DND-41 (cell line): ENCODE data around the gene CACNA1D.

Source experiments
- ATAC-seq: fragments of 200-7000 bp; cut with Tn5 transposase; 3 replicates; pipeline ENCODE4 v1.9.1; 2021; ENCODE audit warnings: low read depth; ENCODE audit not compliant: insufficient read depth
- DNase-seq: peaks from one replicate; pipeline ENCODE4 v3.0.0-alpha.2; 2020
- H2AFZ ChIP-seq: 2 replicates; pipeline ENCODE4 v1.6.0; 2012; ENCODE audit warnings: low read depth, low read length
- H3K27ac ChIP-seq: 2 replicates; pipeline ENCODE4 v1.5.1; 2012; ENCODE audit warnings: low read length, inconsistent platforms
- H3K27me3 ChIP-seq: fragments of 200-600 bp; sonication (generic); 2 replicates; pipeline ENCODE4 v1.6.0; 2012; ENCODE audit warnings: low read length, mild to moderate bottlenecking, inconsistent platforms; ENCODE audit not compliant: insufficient read depth, poor library complexity
- H3K36me3 ChIP-seq: 2 replicates; pipeline ENCODE4 v1.5.1; 2012; ENCODE audit warnings: low read length, inconsistent platforms; ENCODE audit not compliant: insufficient read depth
- H3K4me1 ChIP-seq: 2 replicates; pipeline ENCODE4 v1.5.1; 2012; ENCODE audit warnings: mild to moderate bottlenecking, low read length; ENCODE audit not compliant: insufficient read depth
- H3K4me2 ChIP-seq: 2 replicates; pipeline ENCODE4 v1.6.0; 2012; ENCODE audit warnings: mild to moderate bottlenecking, moderate library complexity, low read length, inconsistent platforms; ENCODE audit not compliant: insufficient read depth
- H3K4me3 ChIP-seq, 2 experiments: fragments of 200-600 bp in 1 of 2; shearing (Covaris generic) in 1 of 2; 2 replicates each; pipeline ENCODE4 v1.5.1; 2012 to 2016; ENCODE audit warnings: inconsistent platforms in 2 of 2, low read length in 2 of 2, mild to moderate bottlenecking in 2 of 2, low read depth in 1 of 2, moderate library complexity in 1 of 2
- H3K79me2 ChIP-seq: 2 replicates; pipeline ENCODE4 v1.6.0; 2012; ENCODE audit warnings: low read length, inconsistent platforms; ENCODE audit not compliant: insufficient read depth
- H3K9ac ChIP-seq: 2 replicates; pipeline ENCODE4 v1.6.0; 2012; ENCODE audit warnings: low read depth, mild to moderate bottlenecking, inconsistent platforms, low read length, moderate library complexity
- H3K9me3 ChIP-seq: 2 replicates; pipeline ENCODE4 v1.5.1; 2012; ENCODE audit warnings: low read length, moderate library complexity, mild to moderate bottlenecking, inconsistent platforms; ENCODE audit not compliant: insufficient read depth, severe bottlenecking
- H4K20me1 ChIP-seq: 2 replicates; pipeline ENCODE4 v1.6.0; 2012; ENCODE audit warnings: low read length; ENCODE audit not compliant: insufficient read depth
- EZH2 ChIP-seq: IDR thresholded peaks from 3 replicates; pipeline ENCODE4 v1.6.1; 2012; ENCODE audit warnings: borderline replicate concordance, low read depth, mild to moderate bottlenecking, moderate library complexity, low read length, inconsistent platforms; ENCODE audit not compliant: severe bottlenecking
- TF ChIP-seq, protein P1 (sequence below): IDR thresholded peaks from 2 replicates; pipeline ENCODE4 v1.5.1; 2012; ENCODE audit warnings: borderline replicate concordance, low read length, moderate library complexity, mild to moderate bottlenecking; ENCODE audit not compliant: poor library complexity, severe bottlenecking; ENCODE audit errors: extremely low read depth

Gene CACNA1D

DNA sequence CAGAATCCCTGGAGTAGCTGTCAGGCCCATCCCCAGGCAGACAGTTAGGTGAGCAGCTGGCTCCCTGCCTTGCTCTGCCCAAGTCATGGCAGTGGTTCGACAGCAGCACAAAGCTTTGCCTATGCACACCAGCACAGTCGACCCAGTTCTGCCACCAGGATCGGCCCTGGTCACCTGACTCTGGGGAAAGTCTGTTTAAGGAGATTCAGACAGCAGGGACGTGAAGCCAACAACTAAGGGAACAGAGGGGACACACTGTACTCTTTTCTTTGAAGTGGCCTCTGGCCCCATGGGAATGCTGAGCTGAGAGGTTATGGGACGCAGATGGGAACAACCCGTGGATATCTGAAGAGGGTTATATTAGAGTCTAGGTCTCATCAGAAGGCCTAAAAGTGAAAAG, 217.0 kb downstream of the CACNA1D start:
- Histone ChIP-seq H3K27me3 (peaks cover 19% of the 10 kb centered on the region), H3K4me3 (no peak overlapping the region), H3K27ac (no peak overlapping the region), H3K4me2 (no peak overlapping the region), H3K79me2 (no peaks in the 10 kb centered on the region), H2AFZ (no peak overlapping the region), H3K4me1 (no peaks in the 10 kb centered on the region), H4K20me1 (no peaks in the 10 kb centered on the region), H3K9ac (no peak overlapping the region), H3K9me3 (no peaks in the 10 kb centered on the region), H3K36me3 (no peaks in the 10 kb centered on the region)
- DNase-seq (no peak), ATAC-seq (no peak)
- no peak for TF ChIP-seq EZH2
- TF ChIP-seq, protein P1, sequence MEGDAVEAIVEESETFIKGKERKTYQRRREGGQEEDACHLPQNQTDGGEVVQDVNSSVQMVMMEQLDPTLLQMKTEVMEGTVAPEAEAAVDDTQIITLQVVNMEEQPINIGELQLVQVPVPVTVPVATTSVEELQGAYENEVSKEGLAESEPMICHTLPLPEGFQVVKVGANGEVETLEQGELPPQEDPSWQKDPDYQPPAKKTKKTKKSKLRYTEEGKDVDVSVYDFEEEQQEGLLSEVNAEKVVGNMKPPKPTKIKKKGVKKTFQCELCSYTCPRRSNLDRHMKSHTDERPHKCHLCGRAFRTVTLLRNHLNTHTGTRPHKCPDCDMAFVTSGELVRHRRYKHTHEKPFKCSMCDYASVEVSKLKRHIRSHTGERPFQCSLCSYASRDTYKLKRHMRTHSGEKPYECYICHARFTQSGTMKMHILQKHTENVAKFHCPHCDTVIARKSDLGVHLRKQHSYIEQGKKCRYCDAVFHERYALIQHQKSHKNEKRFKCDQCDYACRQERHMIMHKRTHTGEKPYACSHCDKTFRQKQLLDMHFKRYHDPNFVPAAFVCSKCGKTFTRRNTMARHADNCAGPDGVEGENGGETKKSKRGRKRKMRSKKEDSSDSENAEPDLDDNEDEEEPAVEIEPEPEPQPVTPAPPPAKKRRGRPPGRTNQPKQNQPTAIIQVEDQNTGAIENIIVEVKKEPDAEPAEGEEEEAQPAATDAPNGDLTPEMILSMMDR, result no peak

DNA sequence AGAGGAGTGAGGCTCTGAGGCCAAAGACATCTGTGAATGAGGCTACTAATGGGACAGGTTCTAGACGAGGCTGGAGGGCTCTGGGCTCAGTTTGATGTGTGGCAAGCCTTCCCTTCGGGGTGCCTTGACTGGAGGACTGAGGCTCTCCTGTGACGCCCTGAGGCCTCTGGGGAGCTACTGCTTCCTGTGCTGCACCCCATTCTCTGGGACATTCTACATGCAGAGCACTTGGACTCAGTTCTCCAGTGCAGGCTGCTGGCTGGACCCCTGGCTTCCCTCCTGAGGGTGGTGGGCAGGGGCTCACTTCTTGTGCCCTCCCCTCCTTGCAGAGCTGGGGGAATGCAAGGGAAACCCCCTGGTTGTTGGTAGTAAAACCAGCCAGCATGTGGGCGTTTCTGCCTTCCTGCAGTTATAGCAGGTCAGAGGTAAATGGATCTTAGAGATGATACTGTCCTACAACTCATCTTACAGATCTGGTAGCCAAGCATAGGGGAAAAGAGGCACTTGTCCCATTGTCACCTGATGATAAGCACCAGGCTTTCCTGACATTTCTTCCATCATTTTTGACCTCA, 218.5 kb downstream of the CACNA1D start:
- Histone ChIP-seq H3K79me2 (no peaks in the 10 kb centered on the region), H3K27me3 (peaks cover 19% of the 10 kb centered on the region), H3K4me3 (no peak overlapping the region), H3K27ac (no peak overlapping the region), H3K36me3 (no peaks in the 10 kb centered on the region), H2AFZ (no peak overlapping the region), H3K4me1 (no peaks in the 10 kb centered on the region), H4K20me1 (no peaks in the 10 kb centered on the region), H3K4me2 (no peak overlapping the region), H3K9ac (no peak overlapping the region), H3K9me3 (no peaks in the 10 kb centered on the region)
- DNase-seq, result no peak
- ATAC-seq, result no peak
- TF ChIP-seq, protein P1, result no peak
- no peak for TF ChIP-seq EZH2

DNA sequence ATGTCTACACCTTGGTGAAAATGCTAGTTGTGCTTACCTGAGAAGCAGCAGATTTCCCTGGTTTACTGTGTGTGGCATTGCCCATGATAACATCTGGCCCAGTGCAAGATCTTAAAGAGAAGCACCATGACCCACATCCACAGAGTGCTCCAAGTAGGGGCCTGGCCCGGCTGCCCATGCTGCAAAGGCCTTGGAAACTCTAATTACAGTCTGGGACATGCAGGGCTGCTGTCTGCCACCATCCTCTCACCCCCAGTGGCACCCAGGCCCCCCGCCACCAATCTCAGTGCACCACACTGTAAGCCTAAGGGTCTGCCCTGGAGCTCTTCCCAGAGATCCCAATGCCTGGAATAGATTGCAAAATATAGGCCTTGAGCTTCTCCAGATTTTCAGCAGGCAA, 219.2 kb downstream of the CACNA1D start:
- DNase-seq, result no peak
- H4K20me1 ChIP-seq, result no peaks in the 10 kb centered on the region
- no peaks in the 10 kb centered on the region for H3K4me1 ChIP-seq
- H3K4me2 ChIP-seq, result no peak overlapping the region
- H3K27ac ChIP-seq, result no peak overlapping the region
- H3K9me3 ChIP-seq, result no peaks in the 10 kb centered on the region
- no peaks in the 10 kb centered on the region for H3K79me2 ChIP-seq
- H3K9ac ChIP-seq, result no peak overlapping the region
- H3K27me3 ChIP-seq, result peaks cover 19% of the 10 kb centered on the region
- H3K36me3 ChIP-seq, result no peaks in the 10 kb centered on the region
- no peak overlapping the region for H3K4me3 ChIP-seq
- TF ChIP-seq, protein P1, result no peak
- no peak for TF ChIP-seq EZH2
- H2AFZ ChIP-seq, result no peak overlapping the region
- no peak for ATAC-seq
